Psoas muscle (tissue), 8 donors: ENCODE measurements around the gene RBM7. TPM values are rescaled to one million over a fixed set of nuclear protein-coding genes. Genes with fewer than 3 reads are reported as not detected.

ENCODE experiments used
- ATAC-seq, 4 donors: fragments of 200-7000 bp; cut with Tn5 transposase; one replicate each; pipeline ENCODE4 v1.9.1; 2020; ENCODE audit warnings: moderate library complexity in 3 of 4, mild to moderate bottlenecking in 2 of 4
- DNase-seq, 2 donors: peaks; one replicate each; pipeline ENCODE4 v3.0.0-alpha.2; 2020
- H3K27ac ChIP-seq: fragments of 200-600 bp; one replicate; pipeline ENCODE4 v1.8.0; 2022
- H3K27me3 ChIP-seq, 3 donors: fragments of 200-600 bp in 1 of 3; one replicate each; pipeline versions ENCODE4 v1.6.1 to v1.8.0; 2013 to 2022; ENCODE audit warnings: low read length in 2 of 3, mild to moderate bottlenecking in 2 of 3, moderate library complexity in 1 of 3; ENCODE audit not compliant: insufficient read depth in 3 of 3
- H3K36me3 ChIP-seq, 2 donors: fragments of 200-600 bp in 1 of 2; one replicate each; pipeline versions ENCODE4 v1.6.1 to v1.8.0; 2013 to 2022; ENCODE audit warnings: low read depth in 1 of 2, mild to moderate bottlenecking in 1 of 2, moderate library complexity in 1 of 2; ENCODE audit not compliant: insufficient read depth in 1 of 2
- H3K4me1 ChIP-seq: fragments of 200-600 bp; one replicate; pipeline ENCODE4 v1.8.0; 2022
- H3K4me3 ChIP-seq: fragments of 200-600 bp; one replicate; pipeline ENCODE4 v1.8.0; 2022; ENCODE audit warnings: mild to moderate bottlenecking
- H3K9me3 ChIP-seq: fragments of 200-600 bp; one replicate; pipeline ENCODE4 v1.8.0; 2022
- WGBS, 3 donors: extraction: QIAGEN DNeasy Blood & Tissue Kit; methylation state at CpG; one replicate each; pipeline versions ENCODE4 v1.1.6 to v1.1.7; 2013; 5-methylcytosine and 5-hydroxymethylcytosine counted together
- intact Hi-C, 2 donors: fragments of 100-400 bp; cut with DNase I; formaldehyde crosslinking; loops; one replicate each; pipeline versions ENCODE4 v1.11.0 to v1.14.2; 2022
- polyA plus RNA-seq, 3 donors: library from polyadenylated mRNA; stranded (reverse); fragments of 200-250 nt; gene quantifications; one replicate each; pipeline ENCODE4 v1.2.3, GENCODE V29; 2013
- total RNA-seq, 4 donors: library from RNA; stranded (reverse); fragmentation: NEBNext Ultra II Directional in 2 of 4; extraction: Animal tissue kit (Norgen Biotek cat#: 25700) in 2 of 4; gene quantifications; one replicate each; pipeline versions ENCODE4 v1.2.1 to v1.2.4, GENCODE V29; 2021 to 2023
- TF ChIP-seq, protein P1 (sequence below): fragments of 200-600 bp; IDR thresholded peaks from one replicate; pipeline ENCODE4 v1.8.0; 2022; ENCODE audit warnings: antibody characterized with exemption
- donor health status: healthy with polysubstance abuse.
- donor health status: DM: no; HTN: no; CAD: no; lungs with moderate emphysema.
- donor health status: Bipolar disorder and iron deficiency.
- donor health status: healthy.
- donor health status: DM: yes; HTN: yes; CAD: no.
- donor health status: DM: no; HTN: no; CAD: no.
- donor health status: DM: no; HTN: no; CAD: no.
- donor health status: DM: yes; HTN: yes; CAD: no.

RBM7 gene
- total and polyA plus RNA-seq, 7 donors, result 9.1 to 24.1 (median 17.4) TPM

DNA sequence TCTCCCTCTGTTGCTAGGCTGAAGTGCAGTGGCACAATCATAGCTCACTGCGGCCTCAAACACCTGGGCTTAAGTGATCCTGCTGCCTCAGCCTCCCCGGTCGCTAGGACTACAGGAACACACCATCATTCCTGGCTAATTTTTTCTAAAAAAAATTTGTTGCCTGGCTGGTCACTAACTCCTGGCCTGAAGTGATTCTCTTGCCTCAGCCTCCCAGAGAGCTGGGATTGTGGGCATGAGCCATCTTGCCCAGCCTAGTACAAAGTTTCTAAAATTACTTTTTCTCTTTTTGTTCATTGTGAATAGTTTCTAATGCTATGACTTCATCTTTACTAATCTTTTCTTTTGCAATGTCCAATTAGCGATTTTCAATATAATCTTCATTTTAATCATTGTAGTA lies 12.5 kb downstream of the RBM7 start:
- Histone ChIP-seq H3K36me3 (peaks cover 0 to 52% of the 10 kb centered on the region in 2 donors), H3K4me3 (no peak overlapping the region), H3K9me3 (no peaks in the 10 kb centered on the region), H3K27ac (no peak overlapping the region), H3K4me1 (no peaks in the 10 kb centered on the region), H3K27me3 (no peaks in the 10 kb centered on the region)
- intact Hi-C loops, result no loop called here
- ATAC-seq (no peak), DNase-seq (no peak)
- TF ChIP-seq, protein P1, sequence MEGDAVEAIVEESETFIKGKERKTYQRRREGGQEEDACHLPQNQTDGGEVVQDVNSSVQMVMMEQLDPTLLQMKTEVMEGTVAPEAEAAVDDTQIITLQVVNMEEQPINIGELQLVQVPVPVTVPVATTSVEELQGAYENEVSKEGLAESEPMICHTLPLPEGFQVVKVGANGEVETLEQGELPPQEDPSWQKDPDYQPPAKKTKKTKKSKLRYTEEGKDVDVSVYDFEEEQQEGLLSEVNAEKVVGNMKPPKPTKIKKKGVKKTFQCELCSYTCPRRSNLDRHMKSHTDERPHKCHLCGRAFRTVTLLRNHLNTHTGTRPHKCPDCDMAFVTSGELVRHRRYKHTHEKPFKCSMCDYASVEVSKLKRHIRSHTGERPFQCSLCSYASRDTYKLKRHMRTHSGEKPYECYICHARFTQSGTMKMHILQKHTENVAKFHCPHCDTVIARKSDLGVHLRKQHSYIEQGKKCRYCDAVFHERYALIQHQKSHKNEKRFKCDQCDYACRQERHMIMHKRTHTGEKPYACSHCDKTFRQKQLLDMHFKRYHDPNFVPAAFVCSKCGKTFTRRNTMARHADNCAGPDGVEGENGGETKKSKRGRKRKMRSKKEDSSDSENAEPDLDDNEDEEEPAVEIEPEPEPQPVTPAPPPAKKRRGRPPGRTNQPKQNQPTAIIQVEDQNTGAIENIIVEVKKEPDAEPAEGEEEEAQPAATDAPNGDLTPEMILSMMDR, result no peak
- 95 to 99% (median 96%) methylated on average over 4 of the region's 4 CpGs for WGBS, 3 donors

DNA sequence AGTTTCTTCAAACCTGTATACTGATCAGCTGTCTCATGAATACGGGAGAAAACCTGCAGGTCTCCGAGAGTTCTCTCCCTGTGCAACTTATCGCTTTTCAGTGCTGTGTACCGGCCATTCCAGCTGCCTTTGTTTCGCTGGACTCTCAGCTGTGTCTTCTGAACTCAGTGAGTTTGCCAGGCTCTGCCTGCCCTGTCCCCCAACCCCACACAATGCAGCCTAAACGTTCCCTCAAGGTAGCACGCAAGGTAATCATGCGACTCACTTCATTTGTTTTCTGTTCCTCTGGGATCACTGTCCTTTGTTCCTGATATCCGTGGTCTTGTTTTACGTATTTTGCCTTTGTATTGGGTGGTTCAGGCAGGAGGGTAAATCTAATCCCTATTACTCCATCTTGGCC lies 13.5 kb downstream of the RBM7 start:
- ATAC-seq, result no peak
- WGBS, 3 donors, result 86 to 96% (median 92%) methylated on average over 10 of the region's 10 CpGs

DNA sequence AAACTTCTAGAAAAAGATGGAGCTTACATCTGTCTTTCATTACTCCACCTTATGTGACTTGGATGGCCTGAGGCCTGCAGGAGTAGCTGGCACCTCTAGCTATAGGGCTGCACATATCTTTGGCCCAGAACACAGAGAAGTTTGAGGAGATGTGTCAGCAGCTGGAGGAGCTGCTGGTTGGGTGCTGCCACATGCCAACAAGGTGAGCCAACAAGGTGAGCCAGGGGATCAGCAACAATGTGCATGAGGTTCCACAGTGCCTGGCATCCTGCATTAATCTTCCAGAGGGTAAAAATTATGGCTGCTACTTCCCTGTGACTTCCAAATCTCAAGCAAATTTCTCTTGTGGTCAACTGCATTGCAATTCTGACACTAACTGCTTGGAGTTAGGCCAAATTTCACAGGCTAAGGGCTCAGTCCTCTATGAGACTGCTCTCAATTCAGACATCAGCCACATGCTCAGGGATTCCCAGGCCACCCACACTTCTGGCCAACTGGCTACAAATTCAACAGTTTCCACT lies 16.0 kb downstream of the RBM7 start:
- H3K36me3 ChIP-seq, result peaks cover 0 to 19% of the 10 kb centered on the region in 2 donors
- H3K4me3 ChIP-seq, result no peak overlapping the region
- H3K9me3 ChIP-seq, result no peaks in the 10 kb centered on the region
- no peaks in the 10 kb centered on the region for H3K4me1 ChIP-seq
- H3K27me3 ChIP-seq, result no peaks in the 10 kb centered on the region
- DNase-seq, result no peak
- ATAC-seq, result no peak
- intact Hi-C loops, result no loop called here
- TF ChIP-seq, protein P1, result no peak
- no peak overlapping the region for H3K27ac ChIP-seq

More for the DNA sequence above, 13.5 kb downstream of the RBM7 start:
- H3K4me3 ChIP-seq, result no peak overlapping the region
- no peaks in the 10 kb centered on the region for H3K9me3 ChIP-seq
- intact Hi-C loops, result no loop called here
- H3K27ac ChIP-seq, result no peak overlapping the region
- DNase-seq, result no peak
- TF ChIP-seq, protein P1, result no peak
- H3K4me1 ChIP-seq, result no peaks in the 10 kb centered on the region
- peaks cover 0 to 42% of the 10 kb centered on the region in 2 donors for H3K36me3 ChIP-seq
- no peaks in the 10 kb centered on the region for H3K27me3 ChIP-seq

DNA sequence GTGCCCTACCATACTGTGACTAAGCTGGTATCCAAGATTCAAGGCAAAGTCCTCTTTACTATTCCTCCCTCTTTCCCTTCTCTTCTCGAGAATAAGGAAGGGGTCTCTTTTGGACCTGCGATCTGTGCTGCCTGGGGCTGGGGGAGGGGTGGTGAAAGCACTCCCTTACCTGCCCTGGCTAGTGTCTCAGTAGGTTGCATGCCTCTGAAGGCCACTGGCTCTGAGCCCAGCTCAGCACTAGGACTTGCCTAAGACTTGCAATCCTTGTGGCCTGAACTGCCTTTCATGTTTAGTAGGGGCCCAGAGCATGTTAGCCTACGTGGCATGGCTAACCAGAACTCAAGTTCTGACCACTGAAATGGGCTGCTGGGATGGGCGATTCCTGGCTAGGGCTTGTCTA lies 25.8 kb downstream of the RBM7 start:
- Histone ChIP-seq H3K9me3 (no peaks in the 10 kb centered on the region), H3K27me3 (no peaks in the 10 kb centered on the region)
- intact Hi-C loops, result no loop called here

DNA sequence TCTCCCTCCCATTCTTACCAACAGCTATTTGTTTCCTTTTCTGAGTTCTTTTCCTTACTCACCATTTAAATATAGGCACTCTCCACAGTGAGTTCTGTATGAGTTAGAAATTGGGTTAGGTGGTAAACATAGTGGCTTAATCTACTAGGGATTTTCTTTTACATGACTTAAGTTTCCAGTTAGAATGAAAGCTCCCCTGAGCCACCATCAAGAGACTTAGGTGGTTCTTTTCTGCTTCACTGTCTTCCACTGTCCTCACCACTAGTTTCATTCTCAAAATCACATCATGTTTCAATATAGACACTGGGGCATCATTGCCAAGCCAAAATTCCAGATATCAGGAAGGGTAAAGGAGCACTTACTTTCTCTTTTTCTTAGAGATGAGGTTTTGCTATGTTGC lies 29.8 kb downstream of the RBM7 start:
- Histone ChIP-seq H3K4me3 (no peak overlapping the region), H3K36me3 (no peaks in the 10 kb centered on the region), H3K27ac (no peak overlapping the region), H3K9me3 (no peaks in the 10 kb centered on the region), H3K27me3 (no peaks in the 10 kb centered on the region), H3K4me1 (no peaks in the 10 kb centered on the region)
- TF ChIP-seq, protein P1, result no peak
- no peak for DNase-seq
- ATAC-seq, result no peak
- intact Hi-C loops, result no loop called here

More for the DNA sequence above, 25.8 kb downstream of the RBM7 start:
- Histone ChIP-seq H3K36me3 (no peaks in the 10 kb centered on the region), H3K4me1 (no peaks in the 10 kb centered on the region), H3K27ac (no peak overlapping the region), H3K4me3 (no peak overlapping the region)
- ATAC-seq, result no peak
- 91 to 100% (median 93%) methylated on average over 4 of the region's 4 CpGs for WGBS, 3 donors
- TF ChIP-seq, protein P1, result no peak
- no peak for DNase-seq
